Pulmonary artery endothelial cell (primary cell): ENCODE measurements around the gene CDCP1. TPM values are rescaled to one million over a fixed set of nuclear protein-coding genes. Genes with fewer than 3 reads are reported as not detected.
A peak's percentile ranks its signal among the peaks of the same experiment; 100 is the strongest.
"Not testable (repeated sequence)": the region's sequence is repeated elsewhere in the genome, so short reads cannot be mapped to it uniquely, and the experiment has no call there.

Experiments used
- DNase-seq: peaks from one replicate; pipeline ENCODE4 v3.0.0-alpha.2; 2011; ENCODE audit warnings: low read depth, low spot score
- total RNA-seq: library from RNA; depleted of rRNA; stranded (reverse); fragments of >200 nt; gene quantifications from 2 replicates; pipeline ENCODE4 v1.2.3, GENCODE V29; 2014

Gene CDCP1
- total RNA-seq, 1 donor from 2014 or later, result 6.6 TPM

- DNase-seq, result no peak
These were observed 61.1 kb downstream of the CDCP1 start for GRCh38 chr3:45084820-45085816.

- DNase-seq, result no peak
These were observed 61.8 kb downstream of the CDCP1 start for GRCh38 chr3:45084361-45084760.

GRCh38 chr3:45083023-45083422, 63.2 kb downstream of the CDCP1 start:
- no peak for DNase-seq

GRCh38 chr3:45082142-45082538, 64.0 kb downstream of the CDCP1 start:
- DNase-seq, result no peak

GRCh38 chr3:45081506-45082141, 64.6 kb downstream of the CDCP1 start:
- no peak for DNase-seq

GRCh38 chr3:45080824-45081223, 65.4 kb downstream of the CDCP1 start:
- no peak for DNase-seq

GRCh38 chr3:45079715-45080114, 66.5 kb downstream of the CDCP1 start:
- DNase-seq, result no peak

- no peak for DNase-seq
These were observed 67.2 kb downstream of the CDCP1 start for GRCh38 chr3:45078910-45079522.

- DNase-seq, result not testable (repeated sequence)
These were observed 67.9 kb downstream of the CDCP1 start for GRCh38 chr3:45078256-45078655.

GRCh38 chr3:45075821-45076625, 70.2 kb downstream of the CDCP1 start:
- DNase-seq, result no peak

- DNase-seq, result no peak
These were observed 75.1 kb downstream of the CDCP1 start for GRCh38 chr3:45071075-45071474.

- no peak for DNase-seq
These were observed 78.2 kb downstream of the CDCP1 start for GRCh38 chr3:45067941-45068340.

- no peak for DNase-seq
These were observed 78.7 kb downstream of the CDCP1 start for GRCh38 chr3:45067486-45067885.

GRCh38 chr3:45066109-45066801, 79.9 kb downstream of the CDCP1 start:
- DNase-seq, result no peak

- DNase-seq, result no peak
These were observed 80.8 kb downstream of the CDCP1 start for GRCh38 chr3:45065373-45065720.

GRCh38 chr3:45064512-45065372, 81.4 kb downstream of the CDCP1 start:
- peak; percentile 57 for DNase-seq

GRCh38 chr3:45062697-45063070, 83.5 kb downstream of the CDCP1 start:
- DNase-seq, result no peak

- no peak for DNase-seq
These were observed 85.8 kb downstream of the CDCP1 start for GRCh38 chr3:45060165-45060892.

- no peak for DNase-seq
These were observed 87.0 kb downstream of the CDCP1 start for GRCh38 chr3:45059132-45059531.
